GM23338 (cell line): ENCODE results near the gene SPNS3.

Experiments used
- CREB1 ChIP-seq: fragments of 250-450 bp; sonication (Bioruptor Pico); IDR thresholded peaks from 2 replicates; pipeline ENCODE4 v1.5.0; 2020; ENCODE audit warnings: low read depth, mild to moderate bottlenecking, moderate library complexity
- CTCF ChIP-seq, 2 experiments: fragments of 200-600 bp in 1 of 2; sonication (generic) in 1 of 2; conservative IDR thresholded peaks; 2 replicates each; pipeline versions ENCODE4 v1.5.1 to v1.6.1; 2016 to 2017; ENCODE audit warnings: antibody characterized with exemption in 2 of 2, low read depth in 2 of 2, mild to moderate bottlenecking in 2 of 2, moderate library complexity in 1 of 2
- ETS1 ChIP-seq: IDR thresholded peaks from 2 replicates; pipeline ENCODE4 v1.6.1; 2016; ENCODE audit warnings: antibody characterized with exemption
- EZH2 ChIP-seq: fragments of 200-600 bp; sonication (generic); IDR thresholded peaks from one replicate; pipeline ENCODE4 v1.8.0; 2017; ENCODE audit warnings: antibody characterized with exemption, mild to moderate bottlenecking, low read depth; ENCODE audit not compliant: unreplicated experiment
- EZH2phosphoT487 ChIP-seq: fragments of 200-600 bp; sonication (generic); IDR thresholded peaks from one replicate; pipeline ENCODE4 v1.8.1; 2018; ENCODE audit warnings: antibody characterized with exemption; ENCODE audit not compliant: unreplicated experiment
- JUNB ChIP-seq: IDR thresholded peaks from one replicate; pipeline ENCODE4 v1.6.1; 2016; ENCODE audit warnings: antibody characterized with exemption; ENCODE audit not compliant: unreplicated experiment
- POLR2AphosphoS5 ChIP-seq: IDR thresholded peaks from 2 replicates; pipeline ENCODE4 v1.6.1; 2016; ENCODE audit warnings: antibody characterized with exemption, low read depth
- REST ChIP-seq: IDR thresholded peaks from one replicate; pipeline ENCODE4 v1.6.1; 2018; ENCODE audit warnings: antibody characterized with exemption; ENCODE audit not compliant: unreplicated experiment

- TF ChIP-seq EZH2 (no peak), CTCF (conservative IDR thresholded peaks at IDR 0.05; ENCODE audit: low read depth in 2 of 2) (no peak), REST (no peak), POLR2AphosphoS5 (no peak), EZH2phosphoT487 (no peak), JUNB (no peak), CREB1 (no peak), ETS1 (no peak)
Observed at GRCh38 chr17:4467287-4467686, 33.5 kb downstream of the SPNS3 start.
